ENCODE results near the gene CPT1B.
"Not testable (repeated sequence)": the region's sequence is repeated elsewhere in the genome, so short reads cannot be mapped to it uniquely, and the experiment has no call there.

CPT1B gene

DNA sequence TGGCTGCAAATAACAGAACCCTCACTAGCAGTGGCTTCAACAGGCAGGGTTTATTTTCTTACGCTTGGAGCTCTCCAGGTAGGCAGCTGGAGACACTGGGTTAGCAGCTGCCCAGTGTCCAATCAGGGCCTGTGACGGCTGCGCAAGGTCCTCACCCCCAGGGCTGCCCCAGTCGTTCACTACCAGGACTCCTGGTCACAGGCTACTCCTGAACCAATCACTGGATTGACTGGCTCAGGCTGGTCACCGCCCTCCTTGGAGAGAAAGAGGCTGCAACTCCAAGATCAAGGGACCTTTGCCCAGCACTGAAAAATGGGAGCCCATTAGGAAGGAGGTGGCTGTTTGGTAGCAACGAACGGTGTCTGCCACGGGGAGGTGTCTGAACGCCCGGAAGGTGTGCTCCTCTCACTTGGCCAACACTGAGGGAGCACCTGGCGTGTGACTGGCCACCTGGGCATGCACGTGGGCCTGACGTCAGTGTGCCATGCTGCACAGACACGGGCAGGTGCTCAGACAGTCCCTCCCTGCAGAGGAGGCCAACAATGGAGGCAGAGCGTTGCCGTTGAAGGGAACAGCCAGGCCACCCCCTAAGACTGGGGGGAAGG lies 44.6 kb upstream of the CPT1B start:
- TF ChIP-seq, protein P1, sequence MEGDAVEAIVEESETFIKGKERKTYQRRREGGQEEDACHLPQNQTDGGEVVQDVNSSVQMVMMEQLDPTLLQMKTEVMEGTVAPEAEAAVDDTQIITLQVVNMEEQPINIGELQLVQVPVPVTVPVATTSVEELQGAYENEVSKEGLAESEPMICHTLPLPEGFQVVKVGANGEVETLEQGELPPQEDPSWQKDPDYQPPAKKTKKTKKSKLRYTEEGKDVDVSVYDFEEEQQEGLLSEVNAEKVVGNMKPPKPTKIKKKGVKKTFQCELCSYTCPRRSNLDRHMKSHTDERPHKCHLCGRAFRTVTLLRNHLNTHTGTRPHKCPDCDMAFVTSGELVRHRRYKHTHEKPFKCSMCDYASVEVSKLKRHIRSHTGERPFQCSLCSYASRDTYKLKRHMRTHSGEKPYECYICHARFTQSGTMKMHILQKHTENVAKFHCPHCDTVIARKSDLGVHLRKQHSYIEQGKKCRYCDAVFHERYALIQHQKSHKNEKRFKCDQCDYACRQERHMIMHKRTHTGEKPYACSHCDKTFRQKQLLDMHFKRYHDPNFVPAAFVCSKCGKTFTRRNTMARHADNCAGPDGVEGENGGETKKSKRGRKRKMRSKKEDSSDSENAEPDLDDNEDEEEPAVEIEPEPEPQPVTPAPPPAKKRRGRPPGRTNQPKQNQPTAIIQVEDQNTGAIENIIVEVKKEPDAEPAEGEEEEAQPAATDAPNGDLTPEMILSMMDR (IDR thresholded peaks at IDR 0.05; ENCODE audit: insufficient read depth, low read depth, low read length, missing control alignments), result no peak
- no peak overlapping the region for H3K4me3 ChIP-seq (ENCODE audit: low read depth, low read length)
- DNase-seq (ENCODE audit: low read depth), result no peak

DNA sequence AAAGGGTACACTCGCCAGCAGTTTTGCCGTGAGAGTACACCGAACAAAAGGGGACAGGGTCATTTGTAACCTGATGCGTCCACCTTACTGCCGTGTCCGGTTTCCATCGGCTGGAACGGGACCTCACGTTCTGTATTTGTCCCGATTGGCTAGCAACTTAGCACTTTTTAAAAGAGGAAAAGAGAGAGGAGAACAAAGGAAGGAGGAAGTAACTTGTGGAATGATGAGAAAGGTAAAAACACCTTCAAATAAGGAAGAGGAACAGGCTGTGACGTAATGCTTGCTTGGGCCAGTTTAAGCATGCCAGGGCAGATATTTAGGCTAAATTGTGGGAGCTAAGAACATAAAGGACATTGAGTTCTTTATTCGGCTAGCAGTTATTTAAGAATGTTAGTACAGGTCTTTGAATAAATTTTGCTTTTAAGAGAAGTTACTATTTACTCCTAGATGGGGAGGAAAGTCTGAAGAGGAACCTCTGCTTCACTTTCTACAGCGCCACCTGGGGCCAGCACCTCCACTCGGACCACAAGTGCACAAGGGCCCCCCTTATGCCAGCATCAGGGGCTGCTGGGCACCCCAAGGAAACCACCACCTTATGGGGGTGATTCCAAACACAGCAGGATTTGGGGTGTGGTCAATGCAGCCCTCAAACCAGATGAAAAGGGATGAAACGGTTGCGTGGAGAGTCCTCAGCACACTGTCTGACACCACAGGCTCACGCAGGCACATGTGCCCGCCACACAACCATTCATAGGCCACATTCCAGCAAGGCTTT lies 43.9 kb upstream of the CPT1B start:
- H3K4me3 ChIP-seq (ENCODE audit: low read depth, low read length), result peak overlapping the region; percentile 50
- TF ChIP-seq, protein P1 (IDR thresholded peaks at IDR 0.05; ENCODE audit: insufficient read depth, low read depth, low read length, missing control alignments), result peak; percentile 42
- peak; percentile 50 for DNase-seq (ENCODE audit: low read depth)

DNA sequence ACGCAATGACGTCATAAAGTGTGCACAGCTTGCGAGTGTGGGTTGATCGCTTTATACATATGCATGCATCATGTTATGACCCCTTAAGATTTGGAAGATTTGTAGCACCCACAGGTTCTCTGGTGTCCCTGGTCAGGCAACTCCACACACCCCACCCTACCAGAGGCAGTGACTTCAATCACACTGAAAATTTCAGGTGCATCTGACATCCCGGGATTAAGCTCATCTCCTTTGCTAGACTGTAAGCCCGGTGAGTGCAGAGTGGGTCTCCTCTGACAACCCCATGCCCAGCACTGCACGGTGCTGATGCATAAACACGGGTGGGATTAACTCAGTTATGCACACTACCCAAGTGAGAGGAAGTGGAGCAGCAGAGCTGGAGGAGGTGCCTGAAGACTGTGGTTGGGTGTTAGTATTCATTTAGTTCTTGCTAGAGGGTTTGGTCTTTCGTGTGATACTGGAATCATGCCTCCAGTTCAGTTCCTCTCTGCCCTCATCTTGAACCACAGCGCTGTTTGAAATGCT lies 43.2 kb upstream of the CPT1B start:
- peak overlapping the region; percentile 50 for H3K4me3 ChIP-seq (ENCODE audit: low read depth, low read length)

DNA sequence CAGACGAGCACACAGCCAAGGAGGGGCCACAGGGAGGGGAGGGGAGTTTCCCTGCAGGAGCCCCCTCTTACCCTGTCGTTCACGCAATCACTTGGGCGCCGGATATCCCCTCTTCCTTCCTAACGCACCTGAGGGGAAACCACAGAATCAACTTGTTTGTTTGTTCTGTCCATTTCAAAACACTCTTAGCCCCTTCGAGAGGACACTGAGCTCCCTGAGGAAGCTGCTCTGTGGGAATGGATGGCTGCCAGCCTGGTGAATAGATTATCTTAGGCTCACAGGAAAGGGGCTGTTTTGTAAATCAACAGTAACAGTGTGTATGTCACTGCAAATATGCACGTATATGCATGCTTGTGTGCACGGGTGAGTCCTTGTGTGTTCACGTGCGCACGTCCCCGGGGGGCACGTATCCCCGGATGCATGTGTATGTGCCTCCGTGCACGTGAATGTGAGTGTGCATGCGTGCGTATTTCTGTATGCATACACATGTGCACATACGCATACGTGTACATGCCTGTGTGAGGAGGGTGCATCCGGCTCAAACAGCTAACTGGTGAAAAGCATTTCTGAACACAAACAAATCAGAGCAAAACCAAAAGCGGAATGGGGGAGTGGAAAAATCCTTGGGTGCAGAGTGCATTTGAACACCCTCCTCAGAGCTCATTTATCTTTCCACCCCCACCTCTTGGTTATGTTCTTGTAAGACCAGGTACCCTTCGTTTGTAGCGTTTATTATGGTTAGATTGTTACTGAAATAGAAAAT lies 42.5 kb upstream of the CPT1B start:
- peak overlapping the region; percentile 50 for H3K4me3 ChIP-seq (ENCODE audit: low read depth, low read length)
- peak; percentile 92 for DNase-seq (ENCODE audit: low read depth)
- TF ChIP-seq, protein P1 (IDR thresholded peaks at IDR 0.05; ENCODE audit: insufficient read depth, low read depth, low read length, missing control alignments), result no peak

More for the DNA sequence above, 43.2 kb upstream of the CPT1B start:
- TF ChIP-seq, protein P1 (IDR thresholded peaks at IDR 0.05; ENCODE audit: insufficient read depth, low read depth, low read length, missing control alignments), result no peak
- peak; percentile 85 for DNase-seq (ENCODE audit: low read depth)

DNA sequence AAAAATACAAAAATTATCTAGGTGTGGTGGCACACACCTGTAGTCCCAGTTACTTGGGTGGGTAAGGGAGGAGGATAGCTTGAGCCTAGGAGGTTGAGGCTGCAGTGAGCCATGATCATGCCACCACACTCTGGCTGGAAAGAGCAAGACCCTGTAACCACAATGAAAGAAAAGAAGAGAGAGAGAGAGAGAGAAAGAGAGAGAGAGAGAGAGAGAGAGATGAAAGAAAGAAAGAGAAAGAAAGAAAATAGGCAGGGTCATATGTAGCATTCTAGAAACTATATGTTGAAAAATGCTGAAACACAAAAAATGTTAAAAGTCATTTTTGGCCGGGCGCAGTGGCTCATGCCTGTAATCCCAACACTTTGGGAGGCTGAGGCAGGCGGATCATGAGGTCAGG lies 36.1 kb upstream of the CPT1B start:
- DNase-seq (ENCODE audit: low read depth); H3K4me3 ChIP-seq (ENCODE audit: low read depth, low read length): not testable (repeated sequence)

- DNase-seq (ENCODE audit: low read depth), result no peak
- TF ChIP-seq, protein P1 (IDR thresholded peaks at IDR 0.05; ENCODE audit: insufficient read depth, low read depth, low read length, missing control alignments), result no peak
- H3K4me3 ChIP-seq (ENCODE audit: low read depth, low read length), result no peak overlapping the region
Observed at GRCh38 chr22:50613291-50613981, 35.2 kb upstream of the CPT1B start.
